Measurements from ENCODE around the gene DSG2.
"Not testable (repeated sequence)": the region's sequence is repeated elsewhere in the genome, so short reads cannot be mapped to it uniquely, and the experiment has no call there.

Gene DSG2

GRCh38 chr18:31497836-31498573 lies at the start of gene DSG2:
TSS of gene DSG2 (plus strand) at chr18:31498177. CDS start at chr18:31498252, 75 bp downstream.
- peak; percentile 14 for DNase-seq

DNA sequence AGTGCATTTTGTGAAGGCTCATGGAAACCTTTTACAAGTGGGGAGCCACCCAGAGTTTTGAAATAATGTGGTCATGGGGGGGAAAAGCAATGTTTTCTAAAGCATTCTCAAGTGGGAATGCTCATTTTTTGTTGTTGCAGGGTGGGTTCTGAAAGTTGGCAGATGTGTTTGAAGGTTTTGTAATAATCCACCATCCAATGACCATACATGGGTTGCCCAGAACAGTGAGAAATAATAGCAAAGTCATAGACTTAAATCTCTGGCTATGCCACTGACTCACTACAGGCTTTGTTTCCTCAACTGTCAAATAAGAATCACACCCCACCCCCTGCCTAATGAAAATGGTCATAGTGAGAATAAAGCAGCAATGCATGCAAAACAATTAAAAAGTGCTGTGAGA lies 47.6 kb upstream of the DSG2 start:
- no peak for DNase-seq

DNA sequence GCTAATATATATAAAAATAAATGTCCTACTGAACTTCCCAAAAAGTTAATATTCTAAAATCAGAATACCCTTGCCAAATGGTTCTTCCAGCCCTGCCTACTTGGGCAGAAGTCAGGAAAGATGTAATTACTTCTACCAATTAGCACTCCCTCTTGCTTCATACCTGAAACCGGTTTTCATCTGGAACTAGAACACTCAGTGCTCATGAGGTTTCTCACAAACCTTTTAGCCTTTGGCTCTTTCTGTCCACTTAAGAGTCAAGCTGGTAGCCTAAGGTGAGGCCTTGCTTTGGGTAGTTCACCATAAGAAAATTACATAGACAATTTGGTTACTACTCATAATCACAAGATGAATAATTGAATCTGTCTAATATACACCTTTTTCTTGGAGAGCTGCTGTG lies 46.4 kb upstream of the DSG2 start:
- DNase-seq: no peak

- DNase-seq: no peak
These were observed 43.8 kb upstream of the DSG2 start for GRCh38 chr18:31454066-31454708.

DNA sequence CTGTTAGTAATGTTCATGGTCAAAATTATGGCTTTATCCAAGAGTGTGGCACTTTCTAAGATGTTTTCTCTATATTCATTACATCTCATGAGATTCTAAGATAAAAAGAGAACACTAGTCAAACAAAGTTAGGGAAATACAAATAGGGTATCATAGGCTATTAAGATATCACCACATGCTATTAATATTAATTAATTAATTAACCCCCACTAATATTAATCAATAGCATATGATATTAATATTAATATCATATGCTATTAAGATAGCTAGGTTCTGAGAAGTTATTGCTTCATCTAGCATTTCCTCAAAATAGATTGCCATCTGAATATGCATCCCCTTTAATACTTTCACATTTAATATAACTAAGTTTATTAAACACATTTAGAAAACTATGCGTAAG lies 28.3 kb upstream of the DSG2 start:
- no peak for DNase-seq

- DNase-seq: no peak
These were observed 19.3 kb upstream of the DSG2 start for GRCh38 chr18:31478688-31479087.

GRCh38 chr18:31482051-31482450 lies 15.9 kb upstream of the DSG2 start:
- no peak for DNase-seq

GRCh38 chr18:31483396-31483795 lies 14.6 kb upstream of the DSG2 start:
- no peak for DNase-seq

GRCh38 chr18:31484461-31484860 lies 13.5 kb upstream of the DSG2 start:
- no peak for DNase-seq

GRCh38 chr18:31486165-31486564 lies 11.8 kb upstream of the DSG2 start:
- no peak for DNase-seq

- no peak for DNase-seq
These were observed 10.5 kb upstream of the DSG2 start for GRCh38 chr18:31487246-31488015.

DNA sequence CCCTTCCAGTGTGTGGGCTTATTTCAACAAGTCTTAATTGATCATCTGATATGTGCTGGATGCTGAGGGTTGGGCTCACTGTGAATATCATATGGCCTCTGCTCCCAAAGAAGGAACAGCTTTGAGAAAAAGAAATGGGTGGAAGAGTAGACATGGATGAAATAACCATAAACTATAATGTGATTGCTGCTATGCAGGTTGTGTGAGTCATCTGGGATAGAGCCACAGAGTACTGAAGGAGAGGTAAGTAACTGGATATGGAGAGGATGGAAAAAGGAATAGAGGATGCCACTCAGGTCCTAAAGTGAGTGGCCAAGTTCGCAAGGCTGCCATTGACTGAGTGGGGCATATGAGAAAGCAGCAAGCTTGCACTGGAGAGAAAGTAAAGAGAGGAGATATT lies 8.7 kb upstream of the DSG2 start:
- no peak for DNase-seq

DNA sequence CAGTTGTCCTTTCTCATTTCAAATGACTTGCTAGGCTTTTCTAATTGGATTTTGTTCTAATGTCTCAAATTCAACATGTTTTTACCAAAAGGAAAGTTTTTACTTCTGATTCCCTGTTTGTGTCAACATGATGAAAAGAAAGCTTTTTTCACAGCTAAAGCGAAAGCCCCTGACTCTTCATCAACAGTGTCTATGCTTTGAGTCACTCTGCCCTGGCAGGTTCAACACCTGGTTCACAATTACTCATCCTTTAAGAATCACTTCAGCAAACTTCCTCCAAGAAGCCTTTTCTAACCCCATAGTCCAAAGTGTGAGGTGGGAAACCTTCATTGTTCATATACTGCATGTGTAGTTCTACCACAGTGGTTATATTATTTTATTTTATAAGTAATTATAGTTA lies 7.6 kb upstream of the DSG2 start:
- no peak for DNase-seq

GRCh38 chr18:31490833-31491232 lies 7.1 kb upstream of the DSG2 start:
- no peak for DNase-seq

- no peak for DNase-seq
These were observed 6.4 kb upstream of the DSG2 start for GRCh38 chr18:31491586-31491985.

GRCh38 chr18:31492671-31493070 lies 5.3 kb upstream of the DSG2 start:
- no peak for DNase-seq

DNA sequence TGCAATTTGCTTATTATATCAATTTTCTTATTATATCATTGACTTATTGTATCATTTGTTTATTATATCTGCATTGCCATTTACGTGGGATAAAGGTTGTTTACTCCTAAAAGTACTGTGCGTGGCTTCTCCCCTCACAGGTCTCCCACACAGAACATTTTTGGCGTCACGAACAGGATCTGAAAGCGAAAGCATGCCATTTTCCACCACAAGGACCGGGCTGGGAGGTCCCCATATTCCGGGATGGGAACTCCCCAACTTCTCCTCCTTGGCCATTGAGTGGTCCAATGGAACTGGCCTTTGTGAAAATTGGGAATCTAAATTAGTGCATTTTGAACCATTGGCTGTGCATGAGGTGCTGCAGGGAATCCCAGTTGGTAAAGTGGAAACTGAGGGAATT lies 4.8 kb upstream of the DSG2 start:
- no peak for DNase-seq

DNA sequence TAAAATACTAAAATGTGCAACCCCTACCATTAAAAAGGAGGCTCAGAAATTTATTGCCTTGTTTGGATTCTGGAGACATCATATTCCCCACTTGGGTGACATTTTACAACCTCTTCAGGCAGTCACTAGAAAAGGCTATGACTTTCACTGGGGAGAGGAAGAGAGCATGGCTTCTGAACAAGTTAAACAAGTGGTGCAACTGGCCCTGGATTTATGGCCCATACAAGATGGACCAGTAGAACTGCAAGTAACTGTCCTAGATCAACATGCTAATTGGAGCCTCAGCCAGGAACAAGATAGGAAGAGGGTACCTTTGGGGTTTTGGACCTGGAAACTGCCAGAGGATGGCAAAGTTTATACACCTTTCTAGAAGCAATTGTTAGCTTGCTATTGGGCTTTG lies 4.0 kb upstream of the DSG2 start:
- no peak for DNase-seq

DNA sequence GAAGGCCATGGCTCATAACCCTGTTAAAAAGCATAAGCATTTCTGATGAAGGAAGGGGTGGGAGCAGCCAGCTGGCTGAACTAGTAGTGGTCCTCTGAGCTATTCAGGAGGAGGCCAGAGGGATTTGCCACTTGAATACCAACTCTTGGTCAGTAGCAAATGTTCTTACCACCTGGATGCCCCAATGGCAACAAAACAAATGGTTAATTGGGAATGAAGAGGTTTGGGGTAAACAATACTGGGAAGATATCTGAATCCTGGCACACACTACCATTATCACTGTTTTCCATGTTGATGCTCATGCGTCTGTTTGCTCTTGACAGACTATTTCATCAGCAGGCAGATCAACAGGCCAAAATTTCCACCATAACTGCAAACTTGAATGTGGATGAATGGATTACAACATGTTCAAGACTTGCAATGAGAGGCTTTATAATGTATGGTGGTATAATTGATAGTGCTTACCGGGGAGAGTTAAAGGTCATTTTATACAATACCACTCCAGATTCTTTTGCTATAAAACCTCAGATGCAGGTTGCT lies 3.2 kb upstream of the DSG2 start:
- DNase-seq: not testable (repeated sequence)

DNA sequence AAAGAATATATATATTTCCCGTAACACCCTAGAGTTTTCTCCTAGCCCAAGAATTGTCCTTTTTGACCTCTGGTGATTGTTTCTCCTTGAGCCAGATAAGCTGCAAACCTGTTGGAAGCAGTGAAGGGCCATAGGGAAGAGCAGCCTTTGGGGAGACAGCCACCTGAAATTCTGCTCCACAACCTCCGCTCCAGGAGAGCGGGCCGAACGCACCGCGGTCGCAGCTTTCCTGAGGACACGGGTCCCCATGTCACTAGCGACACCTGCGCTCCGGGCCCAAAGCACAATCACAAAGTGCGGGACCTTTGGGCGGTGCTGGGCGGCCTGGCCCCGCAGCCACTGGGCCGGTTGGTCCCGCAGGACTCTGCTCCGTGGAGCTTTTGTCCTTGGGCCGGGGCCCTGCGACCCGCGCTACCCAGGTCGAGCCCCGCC lies 557 bp upstream of the DSG2 start:
- no peak for DNase-seq

DNA sequence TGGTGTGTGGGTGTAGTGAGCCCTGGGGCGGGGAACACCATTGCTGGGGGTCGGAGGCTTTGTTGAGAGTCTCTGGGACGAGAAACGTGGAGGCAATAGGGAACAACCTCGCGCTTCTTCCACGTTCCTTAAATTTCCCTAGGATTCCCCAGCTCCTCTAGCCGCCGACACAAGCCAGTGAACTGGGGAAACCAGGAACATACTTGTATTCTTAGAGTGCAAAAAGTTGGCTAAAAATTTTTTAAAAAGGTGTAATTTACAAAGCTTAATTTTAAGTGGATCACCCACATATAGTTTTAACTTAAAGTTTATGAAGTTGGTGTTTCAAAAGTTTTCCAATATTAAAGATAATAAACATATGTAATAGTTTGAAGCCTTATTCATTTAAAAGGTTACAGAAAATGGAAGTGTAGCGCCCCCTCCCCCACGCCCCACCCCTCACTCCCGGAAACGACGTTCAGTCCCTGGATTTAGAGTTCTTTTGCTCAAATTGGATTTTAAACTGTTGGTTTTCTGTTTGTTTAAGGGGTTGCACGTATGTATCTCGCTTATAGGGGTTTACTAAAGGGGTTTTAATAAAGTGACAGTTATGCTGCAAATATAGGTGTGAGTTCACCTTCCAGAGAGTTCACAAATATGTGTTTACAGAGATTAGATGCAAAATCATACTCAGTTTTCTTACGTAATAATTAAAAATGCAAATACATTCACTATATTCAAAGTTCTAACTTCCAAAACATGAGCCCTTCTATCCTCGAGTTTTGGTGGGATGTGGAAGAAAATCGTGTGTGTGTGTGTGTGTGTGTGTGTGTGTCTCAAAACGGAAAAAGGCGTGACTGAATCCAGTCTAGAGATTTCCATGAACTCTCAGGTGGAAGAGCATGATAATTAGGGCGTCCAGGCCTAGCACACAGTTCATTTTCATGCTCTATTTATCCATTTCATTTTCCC lies 872 bp downstream of the DSG2 start:
- no peak for DNase-seq

- no peak for DNase-seq
These were observed 2.2 kb downstream of the DSG2 start for GRCh38 chr18:31500051-31500688.

Measured in activated CD8-positive, alpha-beta memory T cell treated with anti-CD3 and anti-CD28 coated beads, Interleukin-2, amount 50 U/mL, for 4 hours (primary cell).